ENCODE data around the gene CNTN5.
"Not testable (repeated sequence)": the region's sequence is repeated elsewhere in the genome, so short reads cannot be mapped to it uniquely, and the experiment has no call there.

The CNTN5 gene

DNA sequence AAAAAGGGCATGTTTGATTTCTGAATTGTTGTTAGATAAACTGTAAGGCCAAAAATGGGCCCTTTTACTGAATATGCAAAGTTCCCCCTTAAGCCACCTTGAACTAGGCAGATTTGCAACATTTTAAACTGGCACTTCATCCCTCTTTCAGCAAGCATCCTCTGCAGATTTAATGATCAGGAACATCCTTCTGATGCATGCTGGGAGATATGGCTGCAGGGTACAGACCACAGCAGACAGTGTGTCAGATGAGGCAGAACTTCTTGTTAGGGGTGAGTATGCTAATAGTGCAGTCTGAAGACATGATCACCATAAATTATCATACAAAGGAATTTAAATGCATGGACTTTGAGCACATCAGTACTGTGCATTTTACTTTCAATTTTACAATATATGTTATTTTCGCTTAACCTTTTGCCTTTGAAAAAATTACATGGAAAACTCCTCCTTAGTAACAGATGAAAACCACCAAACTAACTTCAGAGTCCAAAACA lies 1203.8 kb downstream of the CNTN5 start:
- no peak overlapping the region for H3K27ac ChIP-seq
- no peak for TF ChIP-seq CTCF (conservative IDR thresholded peaks at IDR 0.05)

GRCh38 chr11:100229086-100229485 lies 1208.3 kb downstream of the CNTN5 start:
- no peak overlapping the region for H3K27ac ChIP-seq
- TF ChIP-seq CTCF (conservative IDR thresholded peaks at IDR 0.05), result no peak

GRCh38 chr11:100232006-100232405 lies 1211.3 kb downstream of the CNTN5 start:
- no peak for TF ChIP-seq CTCF (conservative IDR thresholded peaks at IDR 0.05)
- H3K27ac ChIP-seq, result no peak overlapping the region

- H3K27ac ChIP-seq, result no peak overlapping the region
- TF ChIP-seq CTCF (conservative IDR thresholded peaks at IDR 0.05), result no peak
Measured at GRCh38 chr11:100235085-100235484, 1214.3 kb downstream of the CNTN5 start.

- TF ChIP-seq CTCF (conservative IDR thresholded peaks at IDR 0.05), result no peak
Measured at GRCh38 chr11:100240025-100240539, 1219.3 kb downstream of the CNTN5 start.

DNA sequence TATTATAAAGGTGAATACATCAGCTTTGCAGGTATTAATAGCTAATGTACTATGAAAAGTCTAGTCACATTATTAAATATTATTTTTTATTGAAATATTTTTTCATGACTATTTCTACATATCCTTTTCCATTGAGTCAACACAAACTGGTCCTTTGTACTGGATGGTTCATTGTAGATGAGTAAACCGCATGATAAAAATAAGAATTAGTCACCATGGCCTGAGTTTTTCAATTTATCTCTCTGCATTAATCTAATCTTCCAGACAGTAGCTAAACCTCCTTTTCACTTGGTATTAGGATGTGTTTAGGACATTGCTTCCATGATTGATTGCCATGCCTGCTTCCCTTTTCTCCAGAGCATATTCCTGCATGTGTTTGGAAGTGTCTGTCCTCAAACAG lies 1227.0 kb downstream of the CNTN5 start:
- no peak for TF ChIP-seq CTCF (conservative IDR thresholded peaks at IDR 0.05)
- H3K27ac ChIP-seq, result no peak overlapping the region

More at GRCh38 chr11:100240025-100240539, 1219.3 kb downstream of the CNTN5 start:
- no peak overlapping the region for H3K27ac ChIP-seq

DNA sequence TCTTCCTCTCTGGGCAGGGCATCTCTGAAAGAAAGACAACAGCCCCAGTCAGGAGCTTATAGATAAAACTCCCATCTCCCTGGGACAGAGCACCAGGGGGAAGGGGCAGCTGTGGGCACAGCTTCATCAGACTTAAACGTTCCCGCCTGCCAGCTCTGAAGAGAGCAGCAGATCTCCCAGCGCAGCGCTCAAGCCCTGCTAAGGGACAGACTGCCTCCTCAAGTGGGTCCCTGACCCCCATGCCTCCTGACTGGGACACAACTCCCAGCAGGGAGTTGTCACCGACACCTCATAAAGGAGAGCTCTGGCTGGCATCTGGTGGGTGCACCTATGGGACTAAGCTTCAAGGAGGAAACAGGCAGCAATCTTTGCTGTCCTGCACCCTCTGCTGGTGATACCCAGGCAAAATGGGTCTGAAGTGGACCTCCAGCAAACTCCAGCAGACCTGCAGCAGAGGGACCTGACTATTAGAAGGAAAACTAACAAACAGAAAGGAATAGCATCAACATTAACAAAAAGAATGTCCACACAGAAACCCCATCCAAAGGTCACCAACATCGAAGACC lies 1236.6 kb downstream of the CNTN5 start:
- H3K27ac ChIP-seq, result not testable (repeated sequence)

GRCh38 chr11:100269516-100269915 lies 1248.8 kb downstream of the CNTN5 start:
- TF ChIP-seq CTCF (conservative IDR thresholded peaks at IDR 0.05), result no peak
- no peak overlapping the region for H3K27ac ChIP-seq

All from VCaP (cell line).